SK-MEL-5 (cell line): ENCODE measurements around the gene APOA1. TPM values are rescaled to one million over a fixed set of nuclear protein-coding genes. Genes with fewer than 3 reads are reported as not detected.

Source experiments
- DNase-seq: peaks from one replicate; pipeline ENCODE4 v3.0.0-alpha.2; 2016; ENCODE audit warnings: low read depth, low spot score
- in situ Hi-C: cut with HindIII; loops from 2 replicates; pipeline ENCODE4 v1.10.0; 2016; ENCODE audit warnings: low sequenced_read_pairs, high pct_unique_total_duplicates, low pct_unique_long_range_greater_than_20kb
- total RNA-seq: library from RNA; depleted of rRNA; stranded (reverse); fragments of >200 nt; shearing (Covaris generic); gene quantifications from 2 replicates; pipeline ENCODE4 v1.2.3, GENCODE V29; 2014

The APOA1 gene
- total RNA-seq, 1 experiment from 2014 or later = not detected

DNA sequence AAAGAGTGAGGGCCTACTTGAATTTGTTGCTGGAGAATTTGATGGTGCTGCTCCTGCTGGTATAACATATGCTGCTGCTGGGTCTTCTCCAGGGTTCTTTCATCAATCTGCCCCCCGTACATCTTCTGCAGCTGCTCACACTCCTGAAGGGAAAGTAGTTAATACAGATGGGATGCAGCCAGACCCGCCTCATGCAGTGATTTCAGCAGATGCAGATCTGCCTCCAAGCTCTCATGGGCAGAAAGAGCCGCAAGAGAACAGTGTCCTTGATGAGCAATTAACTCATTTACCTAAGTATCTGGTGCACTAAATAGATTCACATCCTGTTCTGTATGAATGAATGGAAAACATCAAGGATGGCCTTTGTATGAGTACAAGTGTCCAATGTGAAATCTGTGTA is 24.8 kb upstream of the APOA1 start:
- in situ Hi-C loops = no loop called here
- DNase-seq = no peak

DNA sequence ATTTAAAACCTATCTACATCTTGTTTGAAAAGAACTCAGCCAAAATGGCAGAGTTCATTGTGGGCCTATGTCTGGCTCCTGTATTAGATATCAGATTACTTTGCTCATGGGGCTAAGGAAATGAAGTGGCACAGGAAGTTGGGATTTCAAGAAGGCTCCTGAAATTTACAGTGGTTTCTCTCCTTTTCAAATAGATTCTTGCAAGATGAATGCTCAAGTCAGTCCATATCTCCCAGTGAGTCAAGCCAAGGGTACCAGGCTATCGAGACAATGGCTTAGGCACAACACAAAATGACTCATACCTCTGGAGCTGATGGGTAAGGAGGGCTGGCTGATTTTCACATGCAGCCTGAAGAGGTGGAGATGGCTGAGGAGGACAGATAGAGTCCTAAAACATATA is 24.1 kb upstream of the APOA1 start:
- no peak for DNase-seq
- in situ Hi-C loops = no loop called here

DNA sequence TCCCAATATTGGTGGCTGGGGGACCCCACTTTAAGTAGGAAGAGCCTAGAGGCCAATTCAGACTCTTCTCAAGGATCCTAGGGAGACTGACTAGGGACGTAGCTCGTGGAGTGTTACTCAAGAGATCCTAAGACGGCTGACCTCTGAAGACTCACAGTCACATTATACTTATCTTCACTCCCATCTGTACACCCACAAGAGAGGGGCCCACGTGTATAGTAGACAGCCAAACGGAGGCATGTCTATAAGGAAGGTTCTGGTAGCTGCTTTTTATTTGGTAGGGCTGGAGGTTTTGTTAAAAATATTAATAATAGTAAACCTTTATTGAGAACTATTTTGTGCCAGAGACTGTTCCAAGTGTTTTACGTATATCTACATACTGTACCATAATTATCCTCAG is 22.9 kb upstream of the APOA1 start:
- DNase-seq = no peak
- in situ Hi-C loops = no loop called here

- in situ Hi-C loops = no loop called here
- DNase-seq = no peak
Measured at GRCh38 chr11:116859175-116859574, 21.8 kb upstream of the APOA1 start.

DNA sequence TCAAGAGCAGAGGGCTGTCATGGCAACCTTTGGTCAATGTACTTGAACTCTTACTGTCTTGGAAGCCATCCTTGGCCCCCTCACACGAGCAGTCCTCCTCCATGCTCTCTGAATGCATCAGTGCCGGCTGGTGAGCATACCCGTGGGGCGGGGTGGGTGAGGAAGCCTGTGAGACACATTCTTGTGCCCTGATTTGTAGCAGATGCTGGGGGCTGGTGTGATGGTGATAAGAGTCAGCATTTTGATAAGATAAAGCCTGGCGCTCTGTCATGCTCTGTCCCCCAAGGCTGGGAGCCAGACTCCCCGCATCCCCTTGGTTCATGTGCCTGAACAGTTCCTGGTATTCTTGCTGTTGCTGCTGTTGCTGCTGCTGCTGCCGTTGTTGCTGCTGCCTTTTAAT is 20.5 kb upstream of the APOA1 start:
- no peak for DNase-seq
- in situ Hi-C loops = no loop called here

GRCh38 chr11:116857316-116857715 is 19.9 kb upstream of the APOA1 start:
- in situ Hi-C loops = no loop called here
- DNase-seq = no peak

DNA sequence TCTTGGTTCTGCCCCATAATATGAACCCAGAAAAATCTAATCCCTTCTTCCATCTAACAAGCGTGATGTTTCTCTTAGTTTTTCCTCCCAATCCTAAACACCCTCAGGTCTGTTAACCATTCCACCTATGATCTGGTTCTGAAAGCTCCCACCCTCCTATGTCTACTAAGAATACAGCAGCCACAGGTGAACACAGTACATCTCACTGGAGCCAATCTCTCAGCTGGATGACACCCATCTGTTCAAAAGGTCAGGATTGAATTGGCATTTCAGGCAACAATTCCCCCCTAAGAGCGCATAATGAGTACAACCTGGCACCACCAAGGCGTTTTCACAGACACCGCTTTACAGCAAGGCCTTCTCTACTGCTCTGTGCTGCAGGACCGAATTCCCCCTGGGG is 19.0 kb upstream of the APOA1 start:
- DNase-seq = no peak
- in situ Hi-C loops = no loop called here

GRCh38 chr11:116855413-116855812 is 18.0 kb upstream of the APOA1 start:
- no peak for DNase-seq
- in situ Hi-C loops = no loop called here

- DNase-seq = peak; percentile 33
- in situ Hi-C loops = no loop called here
Measured at GRCh38 chr11:116853461-116854073, 16.1 kb upstream of the APOA1 start.

GRCh38 chr11:116852261-116853031 is 15.0 kb upstream of the APOA1 start:
- in situ Hi-C loops = no loop called here
- no peak for DNase-seq

DNA sequence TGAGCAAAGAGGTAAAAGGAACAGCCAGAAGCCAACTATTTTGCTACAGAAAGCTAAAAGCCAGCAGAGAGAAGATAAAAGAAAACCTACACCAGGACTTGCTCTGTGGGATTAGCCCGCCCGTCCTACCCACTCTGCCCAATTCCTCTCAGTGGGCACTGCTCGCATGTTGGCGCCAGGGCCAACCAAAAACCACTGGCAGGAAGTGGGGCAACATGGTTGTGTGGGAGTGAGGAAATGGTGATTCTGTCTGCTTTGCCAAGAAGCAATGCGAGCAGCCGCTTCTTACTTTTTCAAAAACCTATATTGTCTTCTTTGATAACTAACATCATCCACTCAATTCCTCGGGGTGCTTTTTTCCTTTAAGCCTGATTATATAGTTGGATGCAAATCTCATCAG is 14.2 kb upstream of the APOA1 start:
- in situ Hi-C loops = no loop called here
- DNase-seq = no peak

DNA sequence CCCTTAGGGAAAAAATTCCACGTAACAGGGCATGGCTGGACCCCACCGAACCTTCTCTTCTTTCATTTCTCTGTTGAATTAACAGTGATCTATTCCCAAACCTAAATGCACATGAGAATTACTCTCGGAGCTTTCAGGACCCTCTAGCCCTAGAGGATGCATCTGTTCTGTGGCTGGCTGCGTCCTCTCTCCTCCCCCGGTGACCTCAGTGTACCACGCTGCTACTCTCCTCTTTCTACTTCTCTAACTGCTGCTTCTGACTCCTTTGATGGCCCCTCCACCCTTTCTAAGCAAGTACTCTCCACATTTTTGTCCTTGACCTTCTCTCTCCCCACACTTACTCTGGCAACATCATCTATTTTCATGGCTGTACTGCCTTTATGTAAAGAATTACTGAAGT is 12.1 kb upstream of the APOA1 start:
- DNase-seq = no peak
- in situ Hi-C loops = no loop called here

GRCh38 chr11:116849060-116849459 is 11.6 kb upstream of the APOA1 start:
- in situ Hi-C loops = no loop called here
- DNase-seq = no peak

GRCh38 chr11:116847612-116848011 is 10.2 kb upstream of the APOA1 start:
- no peak for DNase-seq
- in situ Hi-C loops = no loop called here

DNA sequence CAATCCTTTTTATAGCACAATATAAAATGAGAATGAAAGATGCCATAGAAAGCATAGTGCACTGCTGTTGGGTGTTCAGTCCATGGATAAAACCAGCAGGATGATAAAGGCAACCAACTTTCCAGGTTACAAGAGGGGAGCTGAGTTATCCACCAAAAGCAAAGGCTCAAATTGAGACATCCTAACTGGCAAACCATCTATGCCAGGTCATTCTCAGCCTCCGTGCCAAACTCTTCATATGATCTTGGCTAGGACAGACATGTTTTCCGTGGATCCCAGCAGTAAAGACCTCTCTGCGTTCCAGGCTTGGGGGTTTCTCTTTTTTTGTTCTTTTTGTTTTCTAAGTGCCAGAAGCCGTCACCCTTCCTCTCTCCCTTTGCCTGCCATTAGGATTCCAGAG is 7.3 kb upstream of the APOA1 start:
- DNase-seq = no peak
- in situ Hi-C loops = no loop called here

DNA sequence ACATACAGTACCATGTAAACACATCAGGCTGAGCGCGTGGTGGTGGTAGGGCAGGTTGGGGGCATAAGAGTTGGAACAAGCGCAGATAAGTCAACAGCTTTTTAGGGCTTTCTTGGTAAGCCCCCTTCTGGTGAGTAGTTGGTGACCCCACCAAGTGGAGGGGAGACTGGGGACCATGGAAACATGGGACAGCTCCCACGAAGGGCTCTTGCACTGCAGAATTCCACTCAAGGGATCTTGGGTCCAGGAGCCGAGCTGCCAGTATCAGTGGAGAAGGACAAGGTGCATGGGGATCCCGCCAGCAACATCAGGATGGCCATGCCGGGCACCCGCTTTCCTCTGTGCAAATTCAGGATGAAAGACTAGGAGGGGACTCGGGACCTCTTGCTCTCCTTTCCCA is 6.2 kb upstream of the APOA1 start:
- DNase-seq = no peak
- in situ Hi-C loops = no loop called here

GRCh38 chr11:116842909-116843308 is 5.5 kb upstream of the APOA1 start:
- in situ Hi-C loops = no loop called here

DNA sequence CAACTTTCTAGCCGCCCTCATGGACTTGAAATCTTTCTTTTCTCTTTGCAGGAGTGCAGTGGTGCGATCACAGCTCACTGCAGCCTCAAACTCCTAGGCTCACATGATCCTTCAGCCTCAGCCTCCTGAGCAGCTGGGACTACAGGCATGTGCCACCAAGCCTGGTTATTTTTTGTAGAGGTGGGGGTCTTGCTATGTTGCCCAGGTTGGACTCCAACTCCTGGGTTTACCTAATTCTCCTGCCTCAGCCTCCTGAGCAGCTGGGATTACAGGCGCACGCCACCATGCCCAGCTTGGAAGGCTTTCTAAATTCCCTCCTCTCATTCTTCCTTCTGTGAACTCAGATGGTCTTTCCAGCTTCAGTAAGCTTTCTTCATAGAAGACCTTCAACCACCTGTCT is 4.7 kb upstream of the APOA1 start:
- DNase-seq = no peak
- in situ Hi-C loops = no loop called here

More at GRCh38 chr11:116842909-116843308, 5.5 kb upstream of the APOA1 start:
- no peak for DNase-seq

GRCh38 chr11:116840746-116841296 is 3.4 kb upstream of the APOA1 start:
- DNase-seq = no peak
- in situ Hi-C loops = no loop called here
